Tibial nerve (tissue), 4 donors: ENCODE measurements around the gene KDM2B. TPM values are rescaled to one million over a fixed set of nuclear protein-coding genes. Genes with fewer than 3 reads are reported as not detected.
A peak's percentile ranks its signal among the peaks of the same experiment; 100 is the strongest.

Experiments used
- DNase-seq, 2 donors: peaks; one replicate each; pipeline ENCODE4 v3.0.0-alpha.2; 2019; ENCODE audit warnings: low spot score in 2 of 2
- H3K27ac ChIP-seq, 4 donors: fragments of 200-600 bp; sonication (generic) in 3 of 4; one replicate each; pipeline ENCODE4 v1.5.1; 2017 to 2019; ENCODE audit warnings: mild to moderate bottlenecking in 1 of 4
- H3K27me3 ChIP-seq, 2 donors: fragments of 200-600 bp; sonication (generic) in 1 of 2; one replicate each; pipeline versions ENCODE4 v1.5.1 to v1.6.0; 2017 to 2019
- H3K36me3 ChIP-seq, 3 donors: fragments of 200-600 bp; sonication (generic); one replicate each; pipeline ENCODE4 v1.5.1; 2018 to 2019
- H3K4me1 ChIP-seq, 4 donors: fragments of 200-600 bp; sonication (generic) in 3 of 4; one replicate each; pipeline ENCODE4 v1.5.1; 2017 to 2019
- H3K4me3 ChIP-seq, 4 donors: fragments of 200-600 bp; sonication (generic) in 3 of 4; one replicate each; pipeline ENCODE4 v1.5.1; 2017 to 2019; ENCODE audit warnings: mild to moderate bottlenecking in 1 of 4, moderate library complexity in 1 of 4
- H3K9me3 ChIP-seq, 4 donors: fragments of 200-600 bp; sonication (generic) in 3 of 4; one replicate each; pipeline ENCODE4 v1.5.1; 2017 to 2019
- EP300 ChIP-seq, 2 donors: sonication (generic); formaldehyde crosslinking; IDR thresholded peaks; one replicate each; pipeline ENCODE4 v1.6.1; 2017; ENCODE audit warnings: antibody characterized with exemption in 2 of 2, mild to moderate bottlenecking in 1 of 2
- POLR2A ChIP-seq, 2 donors: fragments of 450-650 bp; IDR thresholded peaks; one replicate each; pipeline ENCODE4 v1.6.1; 2017; ENCODE audit warnings: antibody characterized with exemption in 2 of 2, mild to moderate bottlenecking in 2 of 2, moderate library complexity in 2 of 2
- WGBS, 2 donors: methylation state at CpG; one replicate each; pipeline ENCODE4 v1.1.5; 2018; 5-methylcytosine and 5-hydroxymethylcytosine counted together
- total RNA-seq, 4 donors: library from RNA; depleted of rRNA; stranded (reverse); fragments of >200 nt; gene quantifications; one replicate each; pipeline ENCODE4 v1.1.0, GENCODE V29; 2016
- TF ChIP-seq, protein P1 (sequence below), 5 experiments: fragments of 200-600 bp in 3 of 5; fragments of 450-650 bp in 2 of 5; sonication (generic) in 3 of 5; IDR thresholded peaks; one replicate each; pipeline ENCODE4 v1.5.1; 2016 to 2019; ENCODE audit warnings: antibody characterized with exemption in 5 of 5, mild to moderate bottlenecking in 3 of 5, moderate library complexity in 2 of 5

KDM2B gene
- total RNA-seq, 4 donors from 2014 or later, result 15.5 to 32.2 (median 20.8) TPM

DNA sequence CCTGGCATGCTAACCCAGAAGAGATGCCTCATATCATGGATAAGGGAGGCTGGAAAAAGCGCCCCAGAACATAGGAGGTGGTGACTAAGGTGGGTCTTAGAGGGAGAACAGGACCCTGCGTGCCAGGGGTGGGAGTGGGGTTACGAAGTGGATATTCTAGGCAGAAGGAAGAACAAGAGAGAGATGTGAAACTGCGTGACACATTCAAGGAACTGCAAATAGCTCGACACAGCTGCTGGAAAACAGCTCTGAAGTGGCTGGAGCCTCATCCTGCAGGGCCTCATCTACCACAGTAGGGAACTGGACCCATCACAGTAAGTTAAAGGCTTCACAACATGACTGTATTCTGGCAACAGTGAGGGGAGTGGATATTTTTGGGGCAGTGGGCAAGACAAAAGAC, 119.8 kb downstream of the KDM2B start:
- no peak for TF ChIP-seq EP300 (IDR thresholded peaks at IDR 0.05)
- TF ChIP-seq, protein P1, sequence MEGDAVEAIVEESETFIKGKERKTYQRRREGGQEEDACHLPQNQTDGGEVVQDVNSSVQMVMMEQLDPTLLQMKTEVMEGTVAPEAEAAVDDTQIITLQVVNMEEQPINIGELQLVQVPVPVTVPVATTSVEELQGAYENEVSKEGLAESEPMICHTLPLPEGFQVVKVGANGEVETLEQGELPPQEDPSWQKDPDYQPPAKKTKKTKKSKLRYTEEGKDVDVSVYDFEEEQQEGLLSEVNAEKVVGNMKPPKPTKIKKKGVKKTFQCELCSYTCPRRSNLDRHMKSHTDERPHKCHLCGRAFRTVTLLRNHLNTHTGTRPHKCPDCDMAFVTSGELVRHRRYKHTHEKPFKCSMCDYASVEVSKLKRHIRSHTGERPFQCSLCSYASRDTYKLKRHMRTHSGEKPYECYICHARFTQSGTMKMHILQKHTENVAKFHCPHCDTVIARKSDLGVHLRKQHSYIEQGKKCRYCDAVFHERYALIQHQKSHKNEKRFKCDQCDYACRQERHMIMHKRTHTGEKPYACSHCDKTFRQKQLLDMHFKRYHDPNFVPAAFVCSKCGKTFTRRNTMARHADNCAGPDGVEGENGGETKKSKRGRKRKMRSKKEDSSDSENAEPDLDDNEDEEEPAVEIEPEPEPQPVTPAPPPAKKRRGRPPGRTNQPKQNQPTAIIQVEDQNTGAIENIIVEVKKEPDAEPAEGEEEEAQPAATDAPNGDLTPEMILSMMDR (IDR thresholded peaks at IDR 0.05), result no peak
- no peaks in the 10 kb centered on the region for H3K27me3 ChIP-seq
- no peak for DNase-seq
- H3K4me3 ChIP-seq, result no peak overlapping the region
- 83 to 84% methylated on average over 5 of the region's 5 CpGs for WGBS, 2 donors
- peaks cover 0 to 15% (median 4%) of the 10 kb centered on the region in 4 donors for H3K4me1 ChIP-seq
- no peaks in the 10 kb centered on the region for H3K9me3 ChIP-seq
- H3K27ac ChIP-seq, result no peak overlapping the region
- no peaks in the 10 kb centered on the region for H3K36me3 ChIP-seq

DNA sequence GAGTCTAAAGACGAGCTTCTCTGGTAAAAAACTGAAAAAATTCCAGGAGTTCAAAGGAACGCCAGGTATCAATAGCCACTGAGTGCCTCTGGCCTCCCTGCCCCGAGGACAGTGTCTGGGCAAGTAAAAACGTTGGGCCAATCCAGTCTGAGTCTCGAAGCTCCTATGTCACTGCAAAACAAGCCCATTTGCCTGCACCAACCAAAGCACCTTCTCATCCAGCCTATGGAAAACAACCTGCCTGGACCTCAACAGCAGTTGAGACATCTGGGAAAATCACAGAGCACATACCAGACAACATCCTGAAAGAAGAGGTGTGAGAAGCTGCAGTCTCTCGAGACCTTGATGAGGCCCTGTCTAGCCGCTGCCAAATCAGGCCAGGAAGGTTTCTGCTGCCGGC, 124.3 kb downstream of the KDM2B start:
- Histone ChIP-seq H3K36me3 (no peaks in the 10 kb centered on the region), H3K27ac (no peak overlapping the region), H3K4me1 (peaks cover 0 to 29% (median 12%) of the 10 kb centered on the region in 4 donors), H3K4me3 (no peak overlapping the region), H3K27me3 (no peaks in the 10 kb centered on the region), H3K9me3 (no peaks in the 10 kb centered on the region)
- TF ChIP-seq POLR2A (IDR thresholded peaks at IDR 0.05), result no peak
- TF ChIP-seq, protein P1 (IDR thresholded peaks at IDR 0.05), result no peak
- no peak for TF ChIP-seq EP300 (IDR thresholded peaks at IDR 0.05)
- 77 to 81% methylated on average over 8 of the region's 8 CpGs for WGBS, 2 donors
- no peak for DNase-seq

DNA sequence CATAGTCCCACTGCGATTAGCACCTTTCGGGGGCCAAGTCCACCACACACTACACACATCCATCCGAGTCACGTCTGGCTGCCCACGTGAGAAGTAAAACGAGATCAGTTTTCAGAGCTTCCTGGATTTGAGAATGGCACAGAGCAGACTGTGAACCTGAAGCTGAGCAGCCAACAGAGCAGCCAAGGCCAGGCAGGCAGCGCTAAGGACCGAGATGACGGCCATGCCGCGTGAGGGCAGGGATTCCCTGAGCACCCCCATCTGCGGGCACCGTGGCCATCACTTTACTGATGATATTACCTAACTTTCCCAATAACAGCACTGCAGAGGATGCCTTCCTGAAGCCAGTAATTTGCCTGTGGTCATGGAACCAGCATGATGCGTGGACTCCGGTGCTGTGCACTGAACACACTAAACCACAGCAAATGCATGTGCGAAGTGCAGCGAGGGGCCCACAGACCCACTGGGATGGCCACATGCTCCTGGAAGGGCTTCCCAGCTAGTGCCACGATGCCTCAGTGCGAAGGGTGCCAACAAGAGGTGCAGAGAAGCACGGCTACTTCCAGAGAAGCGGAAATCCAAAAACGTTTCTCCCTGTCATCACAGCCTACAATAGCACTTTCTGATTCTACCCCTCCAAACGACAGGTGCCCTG, 124.9 kb downstream of the KDM2B start:
- Histone ChIP-seq H3K27me3 (no peaks in the 10 kb centered on the region), H3K27ac (no peak overlapping the region), H3K4me1 (peaks cover 0 to 35% (median 15%) of the 10 kb centered on the region in 4 donors), H3K36me3 (no peaks in the 10 kb centered on the region), H3K9me3 (no peaks in the 10 kb centered on the region), H3K4me3 (no peak overlapping the region)
- TF ChIP-seq EP300 (IDR thresholded peaks at IDR 0.05) (no peak), POLR2A (IDR thresholded peaks at IDR 0.05) (no peak)
- TF ChIP-seq, protein P1 (IDR thresholded peaks at IDR 0.05), result no peak
- no peak for DNase-seq
- 85 to 88% methylated on average over 23 of the region's 23 CpGs for WGBS, 2 donors

DNA sequence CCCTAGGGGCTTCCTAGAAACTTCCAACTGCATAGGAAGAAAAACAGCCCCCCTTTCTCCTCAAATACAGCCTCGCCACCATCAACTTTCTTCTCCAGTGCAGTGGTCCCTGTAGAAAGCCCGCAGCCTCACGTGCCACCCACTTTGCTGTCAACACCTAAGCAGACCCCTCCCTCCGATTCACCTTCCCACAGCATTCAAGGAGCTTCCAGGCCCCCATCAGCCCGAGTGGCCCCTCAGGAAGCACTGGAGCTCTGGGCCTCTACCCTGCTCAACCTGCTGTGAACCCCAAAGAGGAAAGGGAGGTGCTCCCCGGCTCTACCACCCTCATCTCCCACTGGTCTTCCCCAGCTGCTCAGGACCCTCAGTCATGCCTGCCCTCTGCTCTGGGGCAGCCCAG, 125.9 kb downstream of the KDM2B start:
- WGBS, 2 donors, result 93 to 96% methylated on average over 6 of the region's 6 CpGs
- H3K27ac ChIP-seq, result no peak overlapping the region
- no peaks in the 10 kb centered on the region for H3K9me3 ChIP-seq
- no peak for TF ChIP-seq POLR2A (IDR thresholded peaks at IDR 0.05)
- TF ChIP-seq EP300 (IDR thresholded peaks at IDR 0.05), result no peak
- TF ChIP-seq, protein P1 (IDR thresholded peaks at IDR 0.05), result no peak
- peaks cover 0 to 37% (median 15%) of the 10 kb centered on the region in 4 donors for H3K4me1 ChIP-seq
- no peaks in the 10 kb centered on the region for H3K36me3 ChIP-seq
- H3K27me3 ChIP-seq, result no peaks in the 10 kb centered on the region
- no peak overlapping the region for H3K4me3 ChIP-seq
- DNase-seq, result no peak

DNA sequence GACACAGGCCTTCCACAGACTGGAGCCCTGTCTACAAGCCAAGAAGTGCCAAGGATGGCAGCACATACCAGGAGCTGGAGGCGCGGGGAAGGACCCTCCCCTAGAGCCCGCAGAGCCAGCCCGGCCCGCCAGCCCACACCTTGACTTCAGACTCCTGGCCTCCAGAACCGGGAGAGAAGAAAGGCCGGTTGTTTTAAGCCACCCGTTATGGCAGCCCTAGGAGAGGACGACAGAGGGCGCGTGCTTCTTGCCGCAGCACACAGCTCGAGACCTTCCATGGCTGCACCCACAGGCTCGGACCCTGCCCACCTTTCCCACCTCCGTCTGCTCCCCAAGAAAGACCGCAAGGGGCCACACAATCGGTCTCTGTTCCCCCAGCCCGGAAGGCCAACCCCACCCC, 127.2 kb downstream of the KDM2B start:
- Histone ChIP-seq H3K4me1 (peaks cover 0 to 37% (median 15%) of the 10 kb centered on the region in 4 donors), H3K4me3 (no peak overlapping the region), H3K36me3 (peaks cover 0 to 3% (median 0%) of the 10 kb centered on the region in 3 donors), H3K27ac (peak overlapping the region in 1 of 4 donors; percentile 75), H3K27me3 (no peaks in the 10 kb centered on the region), H3K9me3 (no peaks in the 10 kb centered on the region)
- TF ChIP-seq EP300 (IDR thresholded peaks at IDR 0.05) (no peak), POLR2A (IDR thresholded peaks at IDR 0.05) (no peak)
- TF ChIP-seq, protein P1 (IDR thresholded peaks at IDR 0.05), result no peak
- WGBS, 2 donors, result 75% methylated on average over 18 of the region's 18 CpGs
- no peak for DNase-seq
